Erythroblast (primary cell): ENCODE measurements around the gene MAP4K5.

Experiments
- GATA1 ChIP-seq: IDR thresholded peaks from 2 replicates; pipeline ENCODE4 v1.6.1; 2011; ENCODE audit warnings: low read depth, mild to moderate bottlenecking, control low read depth, low read length, moderate library complexity
- POLR2A ChIP-seq: IDR thresholded peaks from 2 replicates; pipeline ENCODE4 v1.6.1; 2011; ENCODE audit warnings: mild to moderate bottlenecking, low read length

DNA sequence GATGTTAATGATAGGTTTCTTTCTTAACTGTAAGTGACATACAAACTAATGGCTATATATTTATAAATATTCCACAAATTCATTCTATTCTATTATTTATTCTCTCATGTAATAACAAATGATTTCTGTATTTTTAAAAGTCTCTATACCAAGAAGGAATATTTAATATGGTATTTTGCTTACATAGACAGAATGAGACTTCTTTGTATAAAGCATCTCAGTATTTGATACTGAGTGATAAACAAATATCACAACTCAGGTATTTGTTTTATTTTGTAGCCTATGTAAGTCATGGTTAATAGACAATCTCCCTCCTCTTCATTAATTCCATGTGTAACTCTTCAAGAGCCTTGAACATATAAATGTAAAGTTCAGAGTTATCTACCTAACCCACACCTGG is 45.6 kb upstream of the MAP4K5 start:
- TF ChIP-seq POLR2A (no peak), GATA1 (no peak)
